ENCODE results near the gene FAAP100. TPM values are rescaled to one million over a fixed set of nuclear protein-coding genes. Genes with fewer than 3 reads are reported as not detected.
"Not testable (repeated sequence)": the region's sequence is repeated elsewhere in the genome, so short reads cannot be mapped to it uniquely, and the experiment has no call there.

The FAAP100 gene
- total and polyA plus RNA-seq, 7 donors, result 6.6 to 27.2 (median 10.9) TPM

DNA sequence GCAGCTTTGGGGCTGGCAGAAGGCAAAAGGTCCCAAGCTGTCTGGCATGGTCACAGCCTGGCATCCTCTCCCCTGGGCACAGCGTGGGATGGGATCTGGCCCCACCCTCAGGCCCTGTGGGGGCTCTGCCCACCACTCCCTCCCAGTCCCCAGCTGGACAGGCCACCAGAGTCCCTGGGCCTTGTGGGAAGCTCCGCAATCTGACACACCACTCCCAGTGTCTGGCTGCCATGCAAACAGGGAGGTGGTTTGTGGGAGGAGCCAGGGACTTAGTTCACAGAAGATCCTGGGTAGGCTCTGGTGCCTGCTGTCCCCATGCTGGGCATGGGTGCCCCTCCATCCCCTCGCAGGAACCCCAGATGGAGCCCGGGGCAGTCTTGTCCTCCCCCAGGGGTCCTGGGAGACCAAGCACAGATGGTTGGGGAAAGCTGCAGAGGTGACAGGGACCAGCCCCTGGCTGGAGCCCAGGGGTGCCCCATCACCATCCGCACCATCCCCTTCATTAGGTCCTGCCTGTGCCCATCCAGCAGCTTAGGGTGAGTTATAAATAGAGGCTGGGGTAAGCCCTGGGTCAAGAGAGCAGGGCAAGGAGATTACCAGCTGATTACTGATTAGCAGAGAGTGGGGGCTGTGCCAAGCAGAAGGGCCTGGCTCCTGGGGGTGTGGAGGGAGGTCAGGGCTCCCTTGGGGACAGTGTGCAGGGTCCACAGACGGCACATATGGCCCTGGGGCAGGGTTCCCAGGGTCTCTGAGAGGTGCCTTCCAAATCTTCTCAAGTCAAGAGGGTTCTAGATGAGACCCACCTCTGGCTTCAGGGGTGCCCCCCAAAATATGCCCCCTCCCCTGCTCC is 17.8 kb downstream of the FAAP100 start:
- no peak for TF ChIP-seq EP300 (IDR thresholded peaks at IDR 0.05)
- TF ChIP-seq POLR2AphosphoS5 (IDR thresholded peaks at IDR 0.05), result peak in 1 of 4 donors; percentile 0
- no peak overlapping the region for H3K4me3 ChIP-seq
- 48 to 69% methylated on average over 6 of the region's 6 CpGs for WGBS, 2 donors
- no peaks in the 10 kb centered on the region for H3K9me3 ChIP-seq
- peaks cover 0 to 7% (median under 1%) of the 10 kb centered on the region in 4 donors for H3K36me3 ChIP-seq
- intact Hi-C loops (cut with DNase I), result no loop called here
- peaks cover 19 to 44% (median 43%) of the 10 kb centered on the region in 3 donors for H3K27me3 ChIP-seq
- no peak for DNase-seq
- peaks cover 0 to 15% (median 13%) of the 10 kb centered on the region in 4 donors for H3K4me1 ChIP-seq
- H3K27ac ChIP-seq, result no peak overlapping the region

GRCh38 chr17:81533339-81534141 is 18.6 kb downstream of the FAAP100 start:
- no peak for DNase-seq
- peaks cover 0 to under 1% (median 0%) of the 10 kb centered on the region in 4 donors for H3K36me3 ChIP-seq
- intact Hi-C loops (cut with DNase I), result no loop called here
- no peaks in the 10 kb centered on the region for H3K9me3 ChIP-seq
- H3K27ac ChIP-seq, result no peak overlapping the region
- 55 to 63% methylated on average over 21 of the region's 21 CpGs for WGBS, 2 donors
- H3K4me3 ChIP-seq, result no peak overlapping the region
- peaks cover 22 to 52% (median 52%) of the 10 kb centered on the region in 3 donors for H3K27me3 ChIP-seq
- no peak for TF ChIP-seq POLR2AphosphoS5 (IDR thresholded peaks at IDR 0.05)
- TF ChIP-seq, protein P1, sequence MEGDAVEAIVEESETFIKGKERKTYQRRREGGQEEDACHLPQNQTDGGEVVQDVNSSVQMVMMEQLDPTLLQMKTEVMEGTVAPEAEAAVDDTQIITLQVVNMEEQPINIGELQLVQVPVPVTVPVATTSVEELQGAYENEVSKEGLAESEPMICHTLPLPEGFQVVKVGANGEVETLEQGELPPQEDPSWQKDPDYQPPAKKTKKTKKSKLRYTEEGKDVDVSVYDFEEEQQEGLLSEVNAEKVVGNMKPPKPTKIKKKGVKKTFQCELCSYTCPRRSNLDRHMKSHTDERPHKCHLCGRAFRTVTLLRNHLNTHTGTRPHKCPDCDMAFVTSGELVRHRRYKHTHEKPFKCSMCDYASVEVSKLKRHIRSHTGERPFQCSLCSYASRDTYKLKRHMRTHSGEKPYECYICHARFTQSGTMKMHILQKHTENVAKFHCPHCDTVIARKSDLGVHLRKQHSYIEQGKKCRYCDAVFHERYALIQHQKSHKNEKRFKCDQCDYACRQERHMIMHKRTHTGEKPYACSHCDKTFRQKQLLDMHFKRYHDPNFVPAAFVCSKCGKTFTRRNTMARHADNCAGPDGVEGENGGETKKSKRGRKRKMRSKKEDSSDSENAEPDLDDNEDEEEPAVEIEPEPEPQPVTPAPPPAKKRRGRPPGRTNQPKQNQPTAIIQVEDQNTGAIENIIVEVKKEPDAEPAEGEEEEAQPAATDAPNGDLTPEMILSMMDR (IDR thresholded peaks at IDR 0.05), result no peak
- no peak for TF ChIP-seq POLR2A (IDR thresholded peaks at IDR 0.05)
- TF ChIP-seq EP300 (IDR thresholded peaks at IDR 0.05), result no peak
- peaks cover 0 to 15% (median 13%) of the 10 kb centered on the region in 4 donors for H3K4me1 ChIP-seq

DNA sequence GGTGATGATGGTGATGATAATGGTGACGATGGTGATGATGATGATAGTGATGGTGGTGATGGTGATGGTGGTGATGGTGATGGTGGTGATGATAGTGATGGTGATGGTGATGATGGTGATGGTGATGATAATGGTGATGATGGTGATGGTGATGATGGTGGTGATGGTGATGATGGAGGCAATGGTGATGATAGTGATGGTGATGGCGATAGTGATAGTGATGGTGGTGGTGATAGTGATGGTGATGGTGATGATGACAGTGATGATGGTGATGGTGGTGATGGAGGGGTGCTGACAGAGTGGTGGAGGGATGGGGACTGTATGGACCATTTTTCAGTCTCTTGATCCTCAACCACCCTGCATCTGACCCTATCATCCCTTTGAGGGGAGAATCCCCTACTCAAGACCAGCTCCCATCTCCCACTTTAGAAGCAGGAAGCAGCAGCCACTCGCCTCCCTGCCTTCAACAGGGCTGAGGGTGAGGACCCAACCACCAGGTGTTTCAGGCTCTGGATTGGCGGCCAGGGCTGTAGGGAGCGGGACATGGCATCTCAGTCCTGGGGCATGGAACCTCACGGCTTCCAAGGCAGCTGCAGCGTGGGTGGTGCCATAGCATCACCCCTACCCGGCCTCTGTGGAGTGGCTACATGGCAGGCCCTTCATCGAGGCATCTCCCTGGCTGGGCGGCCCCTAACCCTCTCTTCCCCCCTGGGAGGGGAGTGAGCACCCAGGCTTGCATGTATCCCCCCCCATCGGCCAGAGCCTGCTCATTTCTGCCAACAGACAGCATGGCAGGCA is 19.5 kb downstream of the FAAP100 start:
- Histone ChIP-seq H3K27me3 (peaks cover 31 to 58% (median 55%) of the 10 kb centered on the region in 3 donors), H3K36me3 (no peaks in the 10 kb centered on the region), H3K9me3 (no peaks in the 10 kb centered on the region)

DNA sequence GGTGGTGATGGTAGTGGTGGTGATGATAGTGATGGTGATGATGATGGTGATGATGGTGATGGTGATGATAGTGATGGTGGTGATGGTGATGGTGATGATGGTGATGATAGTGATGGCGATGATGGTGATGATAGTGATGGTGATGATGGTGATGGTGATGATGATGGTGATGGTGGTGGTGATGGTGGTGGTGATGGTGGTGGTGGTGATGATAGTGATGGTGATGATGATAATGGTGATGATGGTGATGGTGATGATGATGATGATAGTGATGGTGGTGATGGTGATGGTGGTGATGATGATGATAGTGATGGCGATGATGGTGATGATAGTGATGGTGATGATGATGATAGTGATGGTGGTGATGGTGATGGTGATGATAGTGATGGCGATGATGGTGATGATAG is 20.2 kb downstream of the FAAP100 start:
- peaks cover 31 to 58% (median 55%) of the 10 kb centered on the region in 3 donors for H3K27me3 ChIP-seq
- intact Hi-C loops (cut with DNase I); H3K27ac ChIP-seq; H3K4me3 ChIP-seq; H3K36me3 ChIP-seq; H3K9me3 ChIP-seq; DNase-seq: not testable (repeated sequence)
- peaks cover 0 to 19% (median 15%) of the 10 kb centered on the region in 4 donors for H3K4me1 ChIP-seq
- 97 to 100% methylated on average over 3 of the region's 3 CpGs for WGBS, 2 donors

More for the DNA sequence above, 19.5 kb downstream of the FAAP100 start:
- WGBS, 2 donors, result 92 to 95% methylated on average over 11 of the region's 11 CpGs
- H3K27ac ChIP-seq, result no peak overlapping the region
- no peak for TF ChIP-seq POLR2A (IDR thresholded peaks at IDR 0.05)
- TF ChIP-seq, protein P1 (IDR thresholded peaks at IDR 0.05), result no peak
- no peak for TF ChIP-seq EP300 (IDR thresholded peaks at IDR 0.05)
- no peak for TF ChIP-seq POLR2AphosphoS5 (IDR thresholded peaks at IDR 0.05)
- intact Hi-C loops (cut with DNase I), result no loop called here
- no peak for DNase-seq
- H3K4me3 ChIP-seq, result no peak overlapping the region
- H3K4me1 ChIP-seq, result peaks cover 0 to 19% (median 16%) of the 10 kb centered on the region in 4 donors

DNA sequence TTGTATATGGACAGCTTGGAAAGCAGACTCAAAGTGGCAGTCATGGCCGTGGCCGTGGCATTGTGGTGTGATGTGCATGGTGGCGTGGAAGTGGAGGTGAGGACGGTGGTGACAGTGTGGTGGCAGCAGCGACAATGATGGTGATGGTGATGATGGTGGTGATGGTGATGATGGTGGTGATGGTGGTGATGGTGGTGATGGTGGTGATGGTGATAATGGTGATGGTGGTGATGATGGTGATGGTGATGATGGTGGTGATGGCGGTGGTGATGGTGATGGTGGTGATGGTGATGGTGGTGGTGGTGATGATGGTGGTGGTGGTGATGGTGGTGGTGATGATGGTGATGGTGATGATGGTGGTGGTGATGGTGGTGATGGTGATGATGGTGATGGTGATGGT is 21.1 kb downstream of the FAAP100 start:
- Histone ChIP-seq H3K27me3 (peaks cover 26 to 58% (median 55%) of the 10 kb centered on the region in 3 donors), H3K4me1 (peaks cover 0 to 12% (median 9%) of the 10 kb centered on the region in 4 donors)
- H3K9me3 ChIP-seq, result not testable (repeated sequence)

More for the DNA sequence above, 21.1 kb downstream of the FAAP100 start:
- H3K36me3 ChIP-seq; H3K4me3 ChIP-seq; DNase-seq; H3K27ac ChIP-seq; intact Hi-C loops (cut with DNase I): not testable (repeated sequence)
- WGBS, 2 donors, result 80 to 90% methylated on average over 6 of the region's 6 CpGs
